ENCODE data around the gene LZTR1.

LZTR1 gene

DNA sequence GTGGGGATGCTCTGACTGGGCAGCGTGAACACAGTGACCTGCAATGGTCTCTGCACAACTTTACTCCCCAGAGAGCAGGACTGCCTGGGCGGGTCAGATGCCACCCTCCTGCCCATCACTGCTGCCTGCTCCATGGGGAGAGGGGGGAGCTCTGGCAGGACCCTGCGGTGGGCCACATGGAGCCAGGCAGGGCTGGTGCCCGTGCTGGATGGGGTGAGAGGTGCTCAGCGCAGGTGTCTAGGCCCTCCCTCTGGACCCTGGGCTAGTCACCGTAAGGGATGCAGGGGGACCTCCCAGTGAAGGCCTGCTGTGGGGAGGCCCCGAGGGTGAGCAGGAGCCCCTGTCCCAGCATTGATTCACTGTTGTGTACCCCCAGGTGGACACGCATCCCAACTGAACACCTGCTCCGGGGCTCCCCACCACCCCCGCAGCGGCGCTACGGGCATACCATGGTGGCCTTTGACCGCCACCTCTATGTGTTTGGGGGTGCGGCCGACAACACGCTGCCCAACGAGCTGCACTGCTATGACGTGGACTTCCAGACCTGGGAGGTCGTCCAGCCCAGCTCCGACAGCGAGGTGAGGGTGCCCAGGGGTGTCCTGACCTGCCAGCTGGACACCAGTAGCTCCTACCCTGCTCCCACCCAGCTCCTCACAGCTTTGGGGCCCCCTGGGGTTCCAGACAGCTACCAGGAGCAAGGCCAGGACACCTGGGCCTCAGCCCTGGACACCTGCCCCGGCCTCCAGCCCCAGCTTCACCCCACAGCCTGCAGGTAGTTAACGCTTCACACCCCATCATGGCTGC, 9.4 kb downstream of the LZTR1 start:
- Histone ChIP-seq H3K4me3 (ENCODE audit: insufficient read depth, low read depth, low read length, poor library complexity, severe bottlenecking) (no peak overlapping the region), H3K4me1 (ENCODE audit: control insufficient read depth, insufficient read depth, low read length, poor library complexity, severe bottlenecking) (no peaks in the 10 kb centered on the region), H3K27ac (ENCODE audit: insufficient read depth, low read length, poor library complexity, severe bottlenecking) (no peak overlapping the region), H3K9me3 (ENCODE audit: control insufficient read depth, low read length) (no peaks in the 10 kb centered on the region), H3K36me3 (ENCODE audit: control insufficient read depth, insufficient read depth, low read length) (peaks cover 28% of the 10 kb centered on the region), H3K27me3 (replicated peaks; ENCODE audit: control insufficient read depth, insufficient read depth, low read length, poor library complexity, severe bottlenecking) (no peaks in the 10 kb centered on the region)
- no peak for DNase-seq

GRCh38 chr22:20992056-20992442, 10.0 kb downstream of the LZTR1 start:
- H3K27ac ChIP-seq (ENCODE audit: insufficient read depth, low read length, poor library complexity, severe bottlenecking), result no peak overlapping the region
- H3K4me3 ChIP-seq (ENCODE audit: insufficient read depth, low read depth, low read length, poor library complexity, severe bottlenecking), result no peak overlapping the region
- DNase-seq, result no peak
- peaks cover 23% of the 10 kb centered on the region for H3K36me3 ChIP-seq (ENCODE audit: control insufficient read depth, insufficient read depth, low read length)
- H3K9me3 ChIP-seq (ENCODE audit: control insufficient read depth, low read length), result no peaks in the 10 kb centered on the region
- H3K4me1 ChIP-seq (ENCODE audit: control insufficient read depth, insufficient read depth, low read length, poor library complexity, severe bottlenecking), result no peaks in the 10 kb centered on the region
- no peaks in the 10 kb centered on the region for H3K27me3 ChIP-seq (replicated peaks; ENCODE audit: control insufficient read depth, insufficient read depth, low read length, poor library complexity, severe bottlenecking)

DNA sequence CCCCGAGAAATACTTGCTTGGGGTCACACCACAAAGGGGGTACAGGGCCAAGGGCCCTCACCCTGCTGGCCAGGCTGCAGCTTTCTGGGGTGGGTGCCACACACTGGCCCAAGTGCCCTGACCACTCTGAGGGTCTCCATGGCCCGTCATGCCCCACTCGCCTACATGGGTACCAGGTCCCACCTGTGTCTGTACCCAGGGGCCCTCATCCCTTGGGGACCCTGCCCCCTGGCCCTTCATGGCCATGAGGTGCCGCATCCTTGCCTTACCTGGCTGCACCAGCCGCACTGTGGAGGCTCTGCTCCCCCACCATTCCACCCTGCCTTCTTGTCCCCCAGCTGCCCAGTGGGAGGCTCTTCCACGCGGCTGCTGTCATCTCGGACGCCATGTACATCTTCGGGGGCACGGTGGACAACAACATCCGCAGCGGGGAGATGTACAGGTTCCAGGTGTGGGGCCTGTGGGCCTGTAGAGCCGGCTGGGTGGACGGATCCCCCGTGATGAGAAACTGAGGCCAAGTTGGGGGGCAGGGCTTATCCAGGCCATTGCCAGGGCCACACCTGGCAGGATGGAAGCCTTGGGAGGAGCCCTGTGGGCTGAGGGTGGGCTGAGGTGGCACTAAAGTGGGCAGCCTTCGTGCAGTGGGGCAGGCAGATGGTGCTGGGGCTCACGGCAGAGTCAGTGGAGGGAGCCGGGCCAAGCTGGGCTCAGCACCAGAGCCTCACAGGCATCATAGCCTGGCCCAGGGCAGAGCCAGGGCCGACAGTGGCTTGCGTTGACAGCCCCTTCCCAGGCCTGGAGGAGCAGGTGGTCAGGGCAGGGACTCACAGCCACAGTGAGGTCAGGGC, 10.6 kb downstream of the LZTR1 start:
- no peak for DNase-seq
- H3K36me3 ChIP-seq (ENCODE audit: control insufficient read depth, insufficient read depth, low read length), result peaks cover 24% of the 10 kb centered on the region
- no peak overlapping the region for H3K27ac ChIP-seq (ENCODE audit: insufficient read depth, low read length, poor library complexity, severe bottlenecking)
- no peaks in the 10 kb centered on the region for H3K4me1 ChIP-seq (ENCODE audit: control insufficient read depth, insufficient read depth, low read length, poor library complexity, severe bottlenecking)
- no peaks in the 10 kb centered on the region for H3K27me3 ChIP-seq (replicated peaks; ENCODE audit: control insufficient read depth, insufficient read depth, low read length, poor library complexity, severe bottlenecking)
- no peaks in the 10 kb centered on the region for H3K9me3 ChIP-seq (ENCODE audit: control insufficient read depth, low read length)
- no peak overlapping the region for H3K4me3 ChIP-seq (ENCODE audit: insufficient read depth, low read depth, low read length, poor library complexity, severe bottlenecking)

- Histone ChIP-seq H3K36me3 (ENCODE audit: control insufficient read depth, insufficient read depth, low read length) (peaks cover 27% of the 10 kb centered on the region), H3K4me1 (ENCODE audit: control insufficient read depth, insufficient read depth, low read length, poor library complexity, severe bottlenecking) (no peaks in the 10 kb centered on the region), H3K4me3 (ENCODE audit: insufficient read depth, low read depth, low read length, poor library complexity, severe bottlenecking) (no peak overlapping the region), H3K9me3 (ENCODE audit: control insufficient read depth, low read length) (no peaks in the 10 kb centered on the region), H3K27ac (ENCODE audit: insufficient read depth, low read length, poor library complexity, severe bottlenecking) (no peak overlapping the region), H3K27me3 (replicated peaks; ENCODE audit: control insufficient read depth, insufficient read depth, low read length, poor library complexity, severe bottlenecking) (no peaks in the 10 kb centered on the region)
- no peak for DNase-seq
Observed at GRCh38 chr22:20993304-20994127, 11.4 kb downstream of the LZTR1 start.

GRCh38 chr22:20994128-20994901, 12.2 kb downstream of the LZTR1 start:
- H3K27ac ChIP-seq (ENCODE audit: insufficient read depth, low read length, poor library complexity, severe bottlenecking), result no peak overlapping the region
- no peak for DNase-seq
- H3K9me3 ChIP-seq (ENCODE audit: control insufficient read depth, low read length), result no peaks in the 10 kb centered on the region
- H3K4me1 ChIP-seq (ENCODE audit: control insufficient read depth, insufficient read depth, low read length, poor library complexity, severe bottlenecking), result no peaks in the 10 kb centered on the region
- peaks cover 34% of the 10 kb centered on the region for H3K36me3 ChIP-seq (ENCODE audit: control insufficient read depth, insufficient read depth, low read length)
- no peak overlapping the region for H3K4me3 ChIP-seq (ENCODE audit: insufficient read depth, low read depth, low read length, poor library complexity, severe bottlenecking)
- H3K27me3 ChIP-seq (replicated peaks; ENCODE audit: control insufficient read depth, insufficient read depth, low read length, poor library complexity, severe bottlenecking), result no peaks in the 10 kb centered on the region

DNA sequence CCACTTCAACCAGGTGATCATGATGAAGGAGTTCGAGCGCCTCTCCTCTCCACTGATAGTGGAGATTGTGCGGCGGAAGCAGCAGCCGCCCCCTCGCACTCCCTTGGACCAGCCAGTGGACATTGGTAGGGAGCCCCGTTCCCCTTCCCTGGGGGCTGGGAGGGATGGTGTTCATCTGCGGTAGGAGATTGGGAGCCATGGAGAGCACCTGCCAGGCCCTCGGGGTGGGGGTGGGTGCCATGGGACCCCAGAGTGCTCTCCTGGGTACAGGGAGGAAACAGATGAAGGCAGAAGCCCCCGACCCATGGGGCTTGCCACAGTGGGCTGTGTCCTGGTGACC, 12.8 kb downstream of the LZTR1 start:
- Histone ChIP-seq H3K36me3 (ENCODE audit: control insufficient read depth, insufficient read depth, low read length) (peaks cover 40% of the 10 kb centered on the region), H3K9me3 (ENCODE audit: control insufficient read depth, low read length) (no peaks in the 10 kb centered on the region), H3K4me1 (ENCODE audit: control insufficient read depth, insufficient read depth, low read length, poor library complexity, severe bottlenecking) (peaks cover 5% of the 10 kb centered on the region), H3K27me3 (replicated peaks; ENCODE audit: control insufficient read depth, insufficient read depth, low read length, poor library complexity, severe bottlenecking) (no peaks in the 10 kb centered on the region), H3K4me3 (ENCODE audit: insufficient read depth, low read depth, low read length, poor library complexity, severe bottlenecking) (no peak overlapping the region), H3K27ac (ENCODE audit: insufficient read depth, low read length, poor library complexity, severe bottlenecking) (no peak overlapping the region)
- no peak for DNase-seq

GRCh38 chr22:20995329-20996030, 13.4 kb downstream of the LZTR1 start:
- Histone ChIP-seq H3K36me3 (ENCODE audit: control insufficient read depth, insufficient read depth, low read length) (peaks cover 45% of the 10 kb centered on the region), H3K4me3 (ENCODE audit: insufficient read depth, low read depth, low read length, poor library complexity, severe bottlenecking) (no peak overlapping the region), H3K9me3 (ENCODE audit: control insufficient read depth, low read length) (no peaks in the 10 kb centered on the region), H3K4me1 (ENCODE audit: control insufficient read depth, insufficient read depth, low read length, poor library complexity, severe bottlenecking) (peaks cover 11% of the 10 kb centered on the region), H3K27ac (ENCODE audit: insufficient read depth, low read length, poor library complexity, severe bottlenecking) (no peak overlapping the region), H3K27me3 (replicated peaks; ENCODE audit: control insufficient read depth, insufficient read depth, low read length, poor library complexity, severe bottlenecking) (no peaks in the 10 kb centered on the region)
- no peak for DNase-seq

DNA sequence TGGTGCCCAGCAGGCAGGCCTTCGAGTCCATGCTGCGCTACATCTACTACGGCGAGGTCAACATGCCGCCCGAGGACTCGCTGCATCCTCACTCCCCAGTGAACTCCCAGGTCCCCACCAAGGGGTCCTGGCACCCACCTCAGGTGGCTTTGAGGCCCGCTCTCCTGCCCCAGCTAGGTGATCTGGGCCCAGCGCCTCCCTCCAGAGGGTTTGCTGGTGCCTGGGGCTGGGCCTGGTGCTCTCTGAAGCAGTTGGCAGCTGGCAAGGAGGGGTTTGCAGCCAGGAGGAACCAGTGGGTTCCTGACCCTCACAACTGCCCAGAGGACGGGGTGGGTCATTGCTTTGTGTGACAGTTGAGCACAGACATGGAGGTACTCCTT, 13.9 kb downstream of the LZTR1 start:
- no peaks in the 10 kb centered on the region for H3K27me3 ChIP-seq (replicated peaks; ENCODE audit: control insufficient read depth, insufficient read depth, low read length, poor library complexity, severe bottlenecking)
- H3K9me3 ChIP-seq (ENCODE audit: control insufficient read depth, low read length), result no peaks in the 10 kb centered on the region
- no peak for DNase-seq
- no peak overlapping the region for H3K4me3 ChIP-seq (ENCODE audit: insufficient read depth, low read depth, low read length, poor library complexity, severe bottlenecking)
- H3K4me1 ChIP-seq (ENCODE audit: control insufficient read depth, insufficient read depth, low read length, poor library complexity, severe bottlenecking), result peaks cover 17% of the 10 kb centered on the region
- H3K27ac ChIP-seq (ENCODE audit: insufficient read depth, low read length, poor library complexity, severe bottlenecking), result no peak overlapping the region
- H3K36me3 ChIP-seq (ENCODE audit: control insufficient read depth, insufficient read depth, low read length), result peaks cover 45% of the 10 kb centered on the region
